ENCODE results near the gene CLDN7.

CLDN7 gene

DNA sequence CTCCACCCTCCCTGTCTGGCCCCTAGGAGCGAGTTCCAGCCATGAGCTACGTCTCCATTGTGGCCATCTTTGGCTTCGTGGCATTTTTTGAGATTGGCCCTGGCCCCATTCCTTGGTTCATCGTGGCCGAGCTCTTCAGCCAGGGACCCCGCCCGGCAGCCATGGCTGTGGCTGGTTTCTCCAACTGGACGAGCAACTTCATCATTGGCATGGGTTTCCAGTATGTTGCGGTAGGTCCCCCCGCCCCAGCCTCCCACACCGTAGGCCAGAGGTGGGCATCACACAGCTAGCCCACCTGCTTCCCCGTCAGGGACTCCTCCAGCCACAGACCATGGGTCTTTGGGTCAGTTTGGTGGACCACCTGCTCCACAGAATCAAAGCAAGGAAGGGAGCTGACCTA lies 23.4 kb upstream of the CLDN7 start:
- DNase-seq (ENCODE audit: low spot score), result no peak

DNA sequence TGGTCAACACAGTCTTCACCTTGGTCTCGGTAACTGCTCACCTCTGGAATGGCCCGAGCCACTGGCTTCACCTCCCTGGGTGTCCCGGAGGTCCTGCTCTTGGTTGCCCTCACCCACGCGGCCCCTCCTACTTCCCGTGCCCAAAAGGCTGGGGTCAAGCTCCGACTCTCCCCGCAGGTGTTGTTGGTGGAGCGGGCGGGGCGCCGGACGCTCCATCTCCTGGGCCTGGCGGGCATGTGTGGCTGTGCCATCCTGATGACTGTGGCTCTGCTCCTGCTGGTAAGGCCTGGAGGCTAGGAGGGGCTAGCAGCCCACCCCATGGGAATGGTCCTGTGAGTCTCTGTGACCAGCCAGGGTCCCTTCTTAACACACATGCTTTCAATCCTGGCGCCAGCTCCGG lies 22.6 kb upstream of the CLDN7 start:
- DNase-seq (ENCODE audit: low spot score), result no peak

DNA sequence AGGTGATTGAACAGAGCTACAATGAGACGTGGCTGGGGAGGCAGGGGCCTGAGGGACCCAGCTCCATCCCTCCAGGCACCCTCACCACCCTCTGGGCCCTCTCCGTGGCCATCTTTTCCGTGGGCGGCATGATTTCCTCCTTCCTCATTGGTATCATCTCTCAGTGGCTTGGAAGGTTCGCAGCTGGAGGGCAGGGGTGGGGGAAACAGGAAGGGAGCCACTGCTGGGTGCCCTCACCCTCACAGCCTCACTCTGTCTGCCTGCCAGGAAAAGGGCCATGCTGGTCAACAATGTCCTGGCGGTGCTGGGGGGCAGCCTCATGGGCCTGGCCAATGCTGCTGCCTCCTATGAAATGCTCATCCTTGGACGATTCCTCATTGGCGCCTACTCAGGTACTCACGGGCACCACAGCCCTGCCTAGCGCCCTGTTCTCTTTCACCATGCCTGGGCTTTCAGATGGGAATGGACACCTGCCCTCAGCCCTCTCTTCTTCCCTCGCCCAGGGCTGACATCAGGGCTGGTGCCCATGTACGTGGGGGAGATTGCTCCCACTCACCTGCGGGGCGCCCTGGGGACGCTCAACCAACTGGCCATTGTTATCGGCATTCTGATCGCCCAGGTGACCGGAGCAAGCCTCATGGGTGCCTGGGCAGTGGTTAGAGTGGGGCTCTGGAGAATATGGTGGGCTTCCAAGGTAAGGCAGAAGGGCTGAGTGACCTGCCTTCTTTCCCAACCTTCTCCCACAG lies 21.4 kb upstream of the CLDN7 start:
- DNase-seq (ENCODE audit: low spot score), result no peak

DNA sequence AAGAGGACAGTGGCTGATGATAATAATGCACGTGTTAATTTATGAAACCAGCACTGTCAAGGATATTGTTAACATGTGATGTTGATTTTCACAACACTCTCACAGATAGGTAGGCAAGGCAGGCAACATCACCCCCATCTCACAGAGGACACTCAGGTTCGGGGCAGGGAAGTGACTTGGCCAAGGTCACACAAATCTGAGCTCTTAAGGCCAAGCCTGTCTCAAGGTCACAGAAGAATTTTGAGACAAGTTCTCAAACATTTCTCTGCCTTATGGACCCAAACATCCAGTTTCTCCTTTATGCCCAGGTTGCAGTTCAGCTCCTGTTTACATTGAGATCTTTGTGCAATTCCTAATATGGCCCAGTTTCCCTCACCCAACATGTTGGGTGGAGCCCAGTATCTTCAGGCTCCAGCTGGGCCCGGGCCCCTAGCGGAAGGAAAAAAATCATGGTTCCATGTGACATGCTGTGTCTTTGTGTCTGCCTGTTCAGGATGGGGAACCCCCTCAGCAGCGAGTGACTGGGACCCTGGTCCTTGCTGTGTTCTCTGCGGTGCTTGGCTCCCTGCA lies 20.6 kb upstream of the CLDN7 start:
- no peak for DNase-seq (ENCODE audit: low spot score)

DNA sequence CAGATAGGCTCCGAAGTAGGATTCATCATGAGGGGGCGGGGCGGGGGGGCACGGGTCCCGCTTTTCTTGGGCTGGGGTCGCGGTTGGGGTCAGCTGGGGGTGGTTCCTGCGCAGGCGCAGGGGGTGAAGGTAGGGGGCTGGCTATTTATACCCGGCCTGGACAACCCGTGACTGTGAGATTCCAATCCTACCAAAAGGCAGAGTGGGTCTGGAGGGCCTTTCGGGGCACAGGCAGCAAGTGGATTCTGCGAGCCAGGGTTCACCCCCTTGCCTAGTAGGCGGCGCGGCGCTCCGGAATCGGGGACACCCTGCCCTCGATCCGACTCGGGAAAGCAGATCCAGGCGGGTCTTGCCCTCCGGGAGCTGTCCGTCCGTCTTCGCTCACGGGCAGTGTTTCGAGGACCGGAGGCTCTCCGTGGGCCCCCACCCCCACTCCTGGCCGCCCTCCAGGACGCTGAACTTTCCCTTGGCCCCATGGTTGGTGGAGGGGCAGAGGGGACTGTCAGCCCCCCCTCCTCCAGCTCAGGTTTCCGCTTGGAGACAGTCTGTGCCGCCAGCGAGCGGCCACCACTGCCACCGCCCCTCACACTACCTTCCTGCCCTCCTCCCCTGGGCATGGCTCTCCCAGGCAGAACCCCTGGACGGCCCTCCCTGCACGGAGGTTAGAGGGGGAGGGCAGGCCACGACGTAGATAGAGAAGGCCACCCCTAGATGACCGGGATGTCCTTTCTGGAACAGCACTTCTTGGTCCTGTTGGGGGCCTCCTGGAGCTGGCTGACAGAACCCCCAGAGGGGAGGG lies 19.9 kb upstream of the CLDN7 start:
- DNase-seq (ENCODE audit: low spot score), result no peak

DNA sequence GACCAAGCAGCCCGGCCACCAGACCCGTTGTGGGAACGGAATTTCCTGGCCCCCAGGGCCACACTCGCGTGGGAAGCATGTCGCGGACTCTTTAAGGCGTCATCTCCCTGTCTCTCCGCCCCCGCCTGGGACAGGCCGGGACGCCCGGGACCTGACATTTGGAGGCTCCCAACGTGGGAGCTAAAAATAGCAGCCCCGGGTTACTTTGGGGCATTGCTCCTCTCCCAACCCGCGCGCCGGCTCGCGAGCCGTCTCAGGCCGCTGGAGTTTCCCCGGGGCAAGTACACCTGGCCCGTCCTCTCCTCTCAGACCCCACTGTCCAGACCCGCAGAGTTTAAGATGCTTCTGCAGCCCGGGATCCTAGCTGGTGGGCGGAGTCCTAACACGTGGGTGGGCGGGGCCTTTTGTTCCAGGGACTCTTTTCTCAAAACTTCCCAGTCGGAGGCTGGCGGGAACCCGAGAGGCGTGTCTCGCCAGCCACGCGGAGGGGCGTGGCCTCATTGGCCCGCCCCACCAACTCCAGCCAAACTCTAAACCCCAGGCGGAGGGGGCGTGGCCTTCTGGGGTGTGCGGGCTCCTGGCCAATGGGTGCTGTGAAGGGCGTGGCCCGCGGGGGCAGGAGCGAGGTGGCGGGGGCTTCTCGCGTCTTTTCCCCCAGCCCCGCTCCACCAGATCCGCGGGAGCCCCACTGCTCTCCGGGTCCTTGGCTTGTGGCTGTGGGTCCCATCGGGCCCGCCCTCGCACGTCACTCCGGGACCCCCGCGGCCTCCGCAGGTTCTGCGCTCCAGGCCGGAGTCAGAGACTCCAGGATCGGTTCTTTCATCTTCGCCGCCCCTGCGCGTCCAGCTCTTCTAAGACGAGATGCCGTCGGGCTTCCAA lies 19.0 kb upstream of the CLDN7 start, which contains the start of gene SLC2A4:
SLC2A4 (plus strand) TSS at position 645 of the 879 bp plus-strand sequence; CDS start at position 862, 217 bp downstream.
- peak; percentile 98 for DNase-seq (ENCODE audit: low spot score)

DNA sequence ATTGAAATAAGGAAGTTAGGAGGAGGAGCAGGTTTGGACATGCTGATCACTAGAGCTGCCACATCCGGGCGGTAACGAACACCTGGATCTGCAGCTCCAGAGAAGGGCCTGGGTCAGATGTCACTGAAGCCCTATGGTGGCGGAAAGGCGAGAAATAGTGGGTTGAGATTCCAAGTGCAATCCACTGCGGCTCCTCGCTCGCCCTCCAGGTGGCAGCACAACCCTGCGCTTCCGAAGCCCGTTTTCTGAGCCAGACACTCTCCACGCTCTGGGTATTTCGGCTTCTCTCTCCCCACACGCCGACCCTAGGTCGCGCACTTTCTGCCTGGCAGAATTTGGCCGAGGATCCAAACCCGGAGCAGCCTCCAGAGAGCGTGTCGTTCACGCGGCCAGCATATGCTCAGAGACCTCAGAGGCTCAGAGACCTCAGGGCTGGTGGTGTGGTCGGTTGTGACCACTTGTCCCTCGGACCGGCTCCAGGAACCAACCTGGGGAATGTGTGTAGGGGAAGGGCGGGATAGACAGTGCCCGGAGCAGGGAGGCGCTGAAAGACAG lies 18.3 kb upstream of the CLDN7 start:
- DNase-seq (ENCODE audit: low spot score), result peak; percentile 73

DNA sequence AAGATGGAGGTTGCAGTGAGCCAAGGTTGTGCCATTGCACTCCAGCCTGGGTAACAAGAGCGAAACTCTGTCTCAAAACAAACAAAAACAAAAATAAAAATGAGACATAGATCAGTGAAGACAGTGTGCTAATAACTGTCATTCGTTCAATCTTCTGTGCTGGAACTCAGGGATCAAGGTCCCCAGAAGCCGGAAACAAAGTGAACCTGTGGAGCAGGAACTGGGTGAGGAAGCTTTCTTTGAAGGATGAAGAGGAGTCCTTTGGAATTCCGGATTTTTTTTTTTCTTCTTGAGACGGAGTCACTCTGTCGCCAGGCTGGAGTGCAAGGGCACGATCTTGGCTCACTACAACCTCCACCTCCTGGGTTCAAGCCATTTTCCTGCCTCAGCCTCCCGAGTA lies 17.2 kb upstream of the CLDN7 start:
- DNase-seq (ENCODE audit: low spot score), result no peak

DNA sequence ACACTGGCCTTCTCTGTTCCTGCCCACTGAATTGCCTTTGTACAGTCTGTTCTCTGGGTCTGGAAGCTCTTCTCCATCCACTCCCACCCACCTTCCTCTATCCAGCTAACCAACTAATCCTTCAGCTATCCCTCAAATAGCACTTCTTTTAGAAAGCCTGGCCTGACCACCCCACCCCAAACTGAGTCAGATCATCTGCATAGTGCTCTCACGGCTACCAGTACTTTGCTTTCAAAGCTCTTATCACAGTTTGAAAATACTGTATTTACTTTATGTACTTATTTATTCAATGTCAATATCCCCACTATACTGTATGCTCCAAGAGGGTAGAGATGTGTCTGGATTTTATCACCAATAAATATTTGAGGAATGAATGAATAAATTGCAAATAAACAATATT lies 4.5 kb upstream of the CLDN7 start:
- DNase-seq (ENCODE audit: low spot score), result no peak

DNA sequence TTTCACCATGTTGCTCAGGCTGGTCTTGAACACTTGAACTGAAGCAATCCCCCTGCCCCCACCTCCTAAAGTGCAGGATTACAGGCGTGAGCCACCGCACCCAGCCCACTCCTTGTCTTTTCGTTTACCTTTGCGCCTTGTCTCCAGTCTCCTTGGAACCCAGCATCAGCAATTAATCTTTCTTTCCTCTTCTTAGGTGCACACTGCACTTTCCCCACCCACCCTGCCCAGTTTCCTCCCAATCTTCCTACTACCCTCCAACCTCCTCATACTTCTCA lies 1.5 kb upstream of the CLDN7 start:
- DNase-seq (ENCODE audit: low spot score), result no peak

DNA sequence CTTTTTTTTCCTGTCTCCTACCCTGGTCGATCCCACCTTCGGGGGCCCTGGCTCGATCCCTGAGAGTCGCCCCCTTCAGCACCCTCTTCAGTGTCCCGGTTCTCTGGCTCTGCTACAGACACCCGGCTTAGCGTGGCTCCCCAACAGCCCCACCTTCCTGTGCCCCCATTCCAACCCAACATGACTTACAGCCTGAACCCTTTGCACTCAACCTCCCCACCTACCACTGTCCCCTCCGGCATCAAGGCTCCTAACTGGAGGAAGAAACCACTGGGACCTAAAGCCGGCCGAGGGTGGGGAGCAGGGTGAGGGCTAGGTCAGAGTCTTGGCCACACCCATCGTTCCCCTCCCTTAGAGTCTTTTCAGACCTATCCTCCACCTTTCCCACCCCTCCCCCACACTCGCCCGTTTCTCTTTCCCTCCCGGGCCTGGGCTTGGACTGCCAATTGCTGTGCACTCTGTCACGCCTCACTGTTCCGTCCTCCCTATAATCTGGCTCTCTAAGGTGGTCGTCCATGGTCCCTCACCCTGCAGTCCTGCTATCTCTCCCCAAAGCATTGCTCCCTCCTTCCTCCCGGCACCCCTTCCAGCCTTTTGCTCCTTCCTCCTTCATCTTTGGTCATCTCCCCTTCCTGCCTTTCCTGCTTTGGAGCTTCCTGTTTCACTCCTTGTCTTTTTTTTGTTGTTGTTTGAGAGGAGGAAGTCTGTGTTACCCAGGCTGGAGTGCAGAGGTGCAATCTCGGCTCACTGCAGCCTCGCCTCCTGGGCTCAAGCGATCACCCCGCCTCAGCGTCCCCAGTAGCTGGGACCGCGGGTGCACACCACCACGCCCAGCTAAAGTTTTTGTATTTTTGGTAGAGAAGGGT lies 890 bp upstream of the CLDN7 start:
- no peak for DNase-seq (ENCODE audit: low spot score)

DNA sequence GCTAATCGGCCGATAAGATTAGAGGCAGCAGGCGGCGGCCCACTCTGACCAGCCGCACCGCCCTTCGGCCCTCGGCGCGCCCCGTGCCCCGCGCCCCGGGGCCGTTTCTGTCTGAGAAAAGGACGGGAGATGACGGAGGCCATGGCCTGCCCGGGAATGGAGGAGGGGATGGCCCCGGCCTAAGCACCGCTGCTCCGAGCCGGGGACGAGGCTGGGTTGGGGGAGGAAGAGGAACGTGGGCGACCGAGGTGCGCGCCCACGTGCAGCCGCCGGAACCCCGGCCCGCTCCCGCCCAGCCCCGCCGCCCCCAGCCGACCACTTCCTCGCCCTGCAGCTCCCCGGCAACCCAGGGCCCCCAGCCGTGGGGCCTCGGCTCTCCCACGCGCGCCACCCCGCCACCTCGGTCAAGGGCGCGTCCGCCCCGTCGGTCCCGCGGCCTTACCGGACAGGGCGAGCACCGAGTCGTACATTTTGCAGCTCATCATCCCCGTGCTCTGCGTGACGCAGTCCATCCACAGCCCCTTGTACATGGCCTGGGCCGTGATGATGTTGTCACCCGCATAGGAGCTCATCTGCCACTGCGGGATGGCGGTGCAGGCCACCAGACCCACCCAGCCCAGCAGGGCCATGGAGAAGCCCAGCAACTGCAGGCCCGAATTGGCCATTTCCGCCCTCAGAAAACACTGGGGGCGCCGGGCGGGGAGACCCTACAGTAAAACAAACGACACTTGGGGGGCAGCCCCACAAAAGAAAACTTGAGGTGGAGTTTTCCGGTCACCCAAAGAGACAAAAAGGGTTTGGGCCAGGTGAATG lies 693 bp downstream of the CLDN7 start:
- DNase-seq (ENCODE audit: low spot score), result no peak

DNA sequence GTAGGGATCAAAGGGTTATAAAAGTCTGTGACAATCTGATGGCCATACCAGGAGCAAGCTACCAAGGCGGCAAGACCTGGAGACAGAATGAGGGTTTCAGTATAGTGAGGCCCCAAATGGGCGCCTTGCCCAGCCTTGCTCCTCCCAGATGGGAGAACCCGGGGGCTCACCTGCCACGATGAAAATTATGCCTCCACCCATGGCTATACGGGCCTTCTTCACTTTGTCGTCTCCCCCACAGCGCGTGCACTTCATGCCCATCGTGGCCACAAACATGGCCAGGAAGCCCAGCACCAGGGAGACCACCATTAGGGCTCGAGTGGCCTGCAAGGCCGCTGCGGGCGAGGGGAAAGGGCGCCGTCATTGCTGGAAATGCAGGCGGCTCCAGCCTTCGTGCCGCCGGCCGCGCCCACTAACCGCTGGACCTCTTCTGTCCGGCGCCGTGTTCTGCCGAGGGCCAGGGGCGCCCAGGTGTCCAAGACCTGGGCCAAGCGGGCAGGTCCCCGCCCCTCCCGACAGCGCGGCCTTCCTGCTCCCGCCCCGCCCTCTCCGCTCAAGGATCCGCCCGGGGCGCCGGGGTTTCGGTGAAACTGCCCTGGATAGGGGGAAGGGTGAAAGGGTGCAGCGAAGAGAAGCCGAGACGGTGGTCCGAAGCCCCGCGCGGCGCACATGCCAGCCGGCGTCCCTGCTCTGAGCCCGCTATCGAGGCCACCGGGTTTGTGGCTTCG lies 1.5 kb downstream of the CLDN7 start:
- DNase-seq (ENCODE audit: low spot score), result no peak

DNA sequence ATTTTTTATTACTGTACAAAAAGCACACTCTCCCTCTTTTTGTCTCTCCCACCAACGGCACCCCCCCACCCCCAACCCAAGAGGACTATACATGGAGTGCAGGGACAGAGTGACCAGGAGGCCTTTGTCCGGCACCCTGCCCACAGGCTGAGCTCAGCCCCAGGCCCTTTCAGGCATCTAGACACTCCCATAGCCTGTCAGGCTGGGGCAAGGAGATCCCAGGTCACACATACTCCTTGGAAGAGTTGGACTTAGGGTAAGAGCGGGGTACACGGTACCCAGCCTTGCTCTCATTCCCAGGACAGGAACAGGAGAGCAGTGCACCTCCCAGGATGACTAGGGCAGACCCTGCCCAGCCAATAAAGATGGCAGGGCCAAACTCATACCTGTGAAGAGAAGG lies 2.1 kb downstream of the CLDN7 start:
- no peak for DNase-seq (ENCODE audit: low spot score)

DNA sequence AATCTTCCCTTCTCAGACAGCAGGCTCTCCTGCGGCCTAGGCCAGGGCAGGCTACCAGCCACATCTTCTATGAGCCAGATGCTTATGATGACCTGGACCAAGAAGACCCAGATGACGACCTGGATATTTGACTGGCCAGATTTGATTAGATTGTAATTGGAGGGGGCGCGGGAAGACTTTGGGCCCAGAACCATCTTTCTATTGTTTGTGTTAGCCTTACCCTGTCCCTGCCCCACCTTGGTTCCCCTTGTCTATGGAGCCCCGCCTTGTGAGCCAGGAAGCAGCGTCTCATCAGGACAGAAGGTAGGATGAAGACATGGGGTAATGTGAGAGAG lies 2.8 kb downstream of the CLDN7 start:
- DNase-seq (ENCODE audit: low spot score), result no peak

DNA sequence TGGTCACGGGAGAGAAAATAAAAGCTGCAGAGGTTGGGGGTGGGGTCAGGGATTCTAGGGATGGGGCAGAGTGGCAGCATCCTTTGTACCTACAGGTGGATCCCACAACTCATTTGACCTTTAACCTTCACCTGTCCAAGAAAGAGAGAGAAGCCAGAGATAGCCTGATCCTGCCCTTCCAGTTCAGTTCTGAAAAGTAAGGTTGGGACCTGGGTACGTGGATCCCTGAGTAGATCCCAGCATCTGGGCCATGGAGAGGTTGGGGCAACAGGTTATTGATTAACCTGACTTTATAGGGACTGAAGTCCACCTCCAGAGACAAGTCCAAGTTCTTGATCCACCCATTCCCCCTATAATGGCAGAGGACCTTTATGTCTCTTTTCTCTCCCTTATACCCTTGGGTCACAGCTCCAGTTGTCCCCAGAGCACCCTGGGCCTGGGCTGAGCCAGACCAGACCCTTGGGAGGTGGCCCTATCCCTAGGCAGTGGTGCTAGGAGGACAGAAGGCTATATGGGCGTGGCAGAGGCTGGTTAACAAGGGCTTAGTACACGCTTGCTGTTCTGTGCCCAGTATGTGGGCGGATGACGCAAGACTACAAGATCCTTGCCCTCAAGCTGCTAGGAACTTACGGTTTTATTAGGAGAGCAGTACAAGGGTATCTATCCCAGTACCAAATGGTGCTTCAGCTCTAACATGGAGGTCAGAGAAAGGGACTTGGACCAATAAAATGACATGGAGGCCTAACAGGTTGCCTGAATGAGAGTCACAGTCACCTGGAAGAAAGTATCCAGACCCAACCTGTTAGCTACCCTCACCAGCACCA lies 3.3 kb downstream of the CLDN7 start:
- peak; percentile 80 for DNase-seq (ENCODE audit: low spot score)

DNA sequence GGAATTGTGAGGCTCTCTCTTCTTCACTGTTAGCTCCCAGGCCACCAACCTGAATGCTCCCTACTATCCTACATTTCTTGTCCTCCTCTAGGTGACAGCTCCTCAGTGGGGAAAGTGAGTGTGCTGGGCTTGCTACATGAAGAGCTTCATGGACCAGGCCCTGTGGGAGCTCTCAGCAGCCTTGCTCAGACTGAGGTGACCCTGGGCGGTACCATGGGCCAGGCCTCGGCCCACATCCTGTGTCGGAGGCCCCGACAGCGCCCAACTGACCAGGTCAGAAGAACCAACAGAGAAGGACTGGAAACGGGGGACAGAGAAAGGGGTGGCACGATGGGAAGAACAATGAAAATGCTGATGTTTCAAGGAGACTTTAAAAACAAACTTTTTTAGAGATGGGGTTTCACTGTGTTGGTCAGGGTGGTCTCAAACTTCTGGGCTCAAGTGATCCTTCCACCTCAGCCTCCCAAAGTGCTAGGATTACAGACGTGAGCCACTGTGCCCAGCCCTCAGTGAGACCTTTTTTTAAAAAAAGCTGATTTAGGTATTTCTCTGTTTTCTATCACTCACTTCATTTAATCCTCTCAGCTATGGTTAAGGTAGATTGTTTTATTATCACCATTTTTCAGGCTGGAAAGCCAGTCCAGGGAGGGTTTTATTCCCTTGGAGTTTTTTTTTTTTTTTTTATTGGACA lies 5.4 kb downstream of the CLDN7 start:
- DNase-seq (ENCODE audit: low spot score), result no peak

DNA sequence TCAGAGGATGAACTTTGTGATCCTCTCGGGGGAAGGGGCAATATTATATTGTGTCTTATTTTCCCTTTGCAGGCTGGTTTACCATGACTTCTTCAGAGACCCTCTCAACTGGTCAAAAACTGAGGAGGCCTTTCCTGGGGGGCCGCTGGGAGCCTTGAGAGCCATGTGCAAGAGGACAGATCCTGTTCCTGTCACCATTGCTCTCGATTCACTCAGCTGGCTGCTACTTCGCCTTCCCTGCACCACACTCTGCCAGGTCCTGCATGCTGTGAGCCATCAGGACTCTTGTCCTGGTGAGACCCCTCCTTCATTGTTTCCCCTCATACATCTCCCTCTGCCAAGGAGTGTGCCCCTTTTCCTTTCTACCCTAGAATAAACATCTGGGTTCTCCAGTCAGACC lies 7.8 kb downstream of the CLDN7 start:
- DNase-seq (ENCODE audit: low spot score), result no peak
